Measurements from ENCODE around the gene CALD1.

CALD1 gene
- total RNA-seq: 0 to 0.24 (median 0.08) reads per million in 4 donors

GRCh38 chr7:134778941-134779740, at the start of gene CALD1:
CALD1 (plus strand) TSS chr7:134779634; CDS start chr7:134867734, 88,100 bp downstream.
- DNase-seq: no peak

GRCh38 chr7:134729895-134730294, 49.5 kb upstream of the CALD1 start:
- DNase-seq: no peak

- no peak for DNase-seq
These were observed 49.0 kb upstream of the CALD1 start for GRCh38 chr7:134730411-134730829.

- DNase-seq: no peak
These were observed 47.8 kb upstream of the CALD1 start for GRCh38 chr7:134731616-134732015.

- DNase-seq: no peak
These were observed 46.7 kb upstream of the CALD1 start for GRCh38 chr7:134732728-134733127.

GRCh38 chr7:134736381-134736780, 43.1 kb upstream of the CALD1 start:
- DNase-seq: no peak

GRCh38 chr7:134737566-134738345, 41.7 kb upstream of the CALD1 start:
- peak in 1 of 5 donors; percentile 70 for DNase-seq

GRCh38 chr7:134739362-134739761, 40.1 kb upstream of the CALD1 start:
- no peak for DNase-seq

GRCh38 chr7:134740376-134740775, 39.1 kb upstream of the CALD1 start:
- no peak for DNase-seq

GRCh38 chr7:134741907-134742635, 37.4 kb upstream of the CALD1 start:
- no peak for DNase-seq

GRCh38 chr7:134742688-134743350, 36.6 kb upstream of the CALD1 start:
- no peak for DNase-seq

GRCh38 chr7:134744569-134744968, 34.9 kb upstream of the CALD1 start:
- DNase-seq: no peak

- no peak for DNase-seq
These were observed 32.1 kb upstream of the CALD1 start for GRCh38 chr7:134747326-134747725.

GRCh38 chr7:134750083-134751062, 29.1 kb upstream of the CALD1 start:
- DNase-seq: peak; percentile 22 to 62 (median 43)

- no peak for DNase-seq
These were observed 27.3 kb upstream of the CALD1 start for GRCh38 chr7:134752006-134752760.

- peak in 2 of 5 donors; percentile 28 to 36 for DNase-seq
These were observed 23.9 kb upstream of the CALD1 start for GRCh38 chr7:134755422-134756022.

- no peak for DNase-seq
These were observed 21.5 kb upstream of the CALD1 start for GRCh38 chr7:134757938-134758337.

GRCh38 chr7:134758981-134759380, 20.5 kb upstream of the CALD1 start:
- no peak for DNase-seq

GRCh38 chr7:134761266-134761665, 18.2 kb upstream of the CALD1 start:
- no peak for DNase-seq

- DNase-seq: no peak
These were observed 15.5 kb upstream of the CALD1 start for GRCh38 chr7:134763960-134764359.

Measured in T-helper 1 cell (primary cell).